Right lobe of liver (tissue), 4 donors: ENCODE measurements around the gene GRAMD2A.

Experiments used
- POLR2A ChIP-seq: fragments of 450-650 bp; IDR thresholded peaks from one replicate; pipeline ENCODE4 v1.6.1; 2017; ENCODE audit warnings: antibody characterized with exemption, mild to moderate bottlenecking
- TF ChIP-seq, protein P1 (sequence below), 4 donors: fragments of 200-600 bp in 3 of 4; fragments of 450-650 bp in 1 of 4; IDR thresholded peaks; one replicate each; pipeline versions ENCODE4 v1.5.1 to v1.8.0; 2016 to 2022; ENCODE audit warnings: antibody characterized with exemption in 4 of 4, mild to moderate bottlenecking in 2 of 4
- donor health status: DM: no; HTN: no; CAD: no.
- donor health status: DM: no; HTN: no; CAD: no.
- donor health status: DM: no; HTN: yes; CAD: no.

DNA sequence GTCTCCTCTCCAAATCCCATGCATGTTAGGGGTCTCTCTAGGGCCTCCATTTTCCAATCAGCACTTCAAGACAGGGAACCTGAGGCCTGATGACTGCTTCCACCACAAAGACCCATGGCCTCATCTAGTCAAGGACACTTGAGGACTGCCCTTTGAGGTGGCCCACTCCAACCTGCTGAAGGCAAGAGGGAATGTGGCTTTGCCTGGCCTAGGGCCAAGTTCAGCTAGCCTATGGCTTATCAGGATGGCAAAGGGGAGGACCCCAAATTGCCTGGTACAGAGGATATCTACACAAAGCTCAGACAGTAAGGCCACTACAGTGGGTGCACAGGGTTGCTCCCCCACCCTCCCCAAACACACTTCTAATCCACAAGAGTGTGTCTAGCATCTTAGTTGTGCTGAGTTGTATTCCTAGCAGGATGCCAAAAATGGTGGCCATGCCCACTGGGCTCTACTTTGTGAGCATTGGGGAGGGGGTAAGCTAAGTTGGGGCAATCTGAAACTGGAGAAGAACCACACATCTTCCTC, 10.0 kb upstream of the GRAMD2A start:
- no peak for TF ChIP-seq POLR2A
- TF ChIP-seq, protein P1, sequence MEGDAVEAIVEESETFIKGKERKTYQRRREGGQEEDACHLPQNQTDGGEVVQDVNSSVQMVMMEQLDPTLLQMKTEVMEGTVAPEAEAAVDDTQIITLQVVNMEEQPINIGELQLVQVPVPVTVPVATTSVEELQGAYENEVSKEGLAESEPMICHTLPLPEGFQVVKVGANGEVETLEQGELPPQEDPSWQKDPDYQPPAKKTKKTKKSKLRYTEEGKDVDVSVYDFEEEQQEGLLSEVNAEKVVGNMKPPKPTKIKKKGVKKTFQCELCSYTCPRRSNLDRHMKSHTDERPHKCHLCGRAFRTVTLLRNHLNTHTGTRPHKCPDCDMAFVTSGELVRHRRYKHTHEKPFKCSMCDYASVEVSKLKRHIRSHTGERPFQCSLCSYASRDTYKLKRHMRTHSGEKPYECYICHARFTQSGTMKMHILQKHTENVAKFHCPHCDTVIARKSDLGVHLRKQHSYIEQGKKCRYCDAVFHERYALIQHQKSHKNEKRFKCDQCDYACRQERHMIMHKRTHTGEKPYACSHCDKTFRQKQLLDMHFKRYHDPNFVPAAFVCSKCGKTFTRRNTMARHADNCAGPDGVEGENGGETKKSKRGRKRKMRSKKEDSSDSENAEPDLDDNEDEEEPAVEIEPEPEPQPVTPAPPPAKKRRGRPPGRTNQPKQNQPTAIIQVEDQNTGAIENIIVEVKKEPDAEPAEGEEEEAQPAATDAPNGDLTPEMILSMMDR (IDR thresholded peaks at IDR 0.05), result no peak
